ENCODE measurements around the gene RBM3. TPM values are rescaled to one million over a fixed set of nuclear protein-coding genes. Genes with fewer than 3 reads are reported as not detected.
A peak's percentile ranks its signal among the peaks of the same experiment; 100 is the strongest.

RBM3 gene
- total RNA-seq, 4 donors from 2014 or later, result 118 to 178 (median 151) TPM

GRCh38 chrX:48613502-48614160, 39.3 kb downstream of the RBM3 start:
- no peaks in the 10 kb centered on the region for H3K9me3 ChIP-seq
- TF ChIP-seq CTCF (IDR thresholded peaks at IDR 0.05) (no peak), POLR2A (IDR thresholded peaks at IDR 0.05) (no peak)
- no peaks in the 10 kb centered on the region for H3K36me3 ChIP-seq
- DNase-seq, result peak in 1 of 3 donors; percentile 2
- H3K4me3 ChIP-seq, result no peak overlapping the region
- no peaks in the 10 kb centered on the region for H3K27me3 ChIP-seq
- no peak overlapping the region for H3K27ac ChIP-seq
- no peaks in the 10 kb centered on the region for H3K4me1 ChIP-seq

- Histone ChIP-seq H3K4me3 (no peak overlapping the region), H3K9me3 (no peaks in the 10 kb centered on the region), H3K27me3 (no peaks in the 10 kb centered on the region), H3K27ac (no peak overlapping the region), H3K4me1 (no peaks in the 10 kb centered on the region), H3K36me3 (no peaks in the 10 kb centered on the region)
- no peak for TF ChIP-seq POLR2A (IDR thresholded peaks at IDR 0.05)
- no peak for TF ChIP-seq CTCF (IDR thresholded peaks at IDR 0.05)
- peak in 1 of 3 donors; percentile 33 for DNase-seq
Measured at GRCh38 chrX:48616576-48616975, 42.3 kb downstream of the RBM3 start.

GRCh38 chrX:48617542-48618340, 43.5 kb downstream of the RBM3 start:
- no peaks in the 10 kb centered on the region for H3K4me1 ChIP-seq
- no peak for TF ChIP-seq POLR2A (IDR thresholded peaks at IDR 0.05)
- TF ChIP-seq CTCF (IDR thresholded peaks at IDR 0.05), result no peak
- H3K27ac ChIP-seq, result no peak overlapping the region
- H3K27me3 ChIP-seq, result no peaks in the 10 kb centered on the region
- H3K9me3 ChIP-seq, result no peaks in the 10 kb centered on the region
- no peak overlapping the region for H3K4me3 ChIP-seq
- DNase-seq, result peak in 1 of 3 donors; percentile 9
- no peaks in the 10 kb centered on the region for H3K36me3 ChIP-seq

- no peak for TF ChIP-seq CTCF (IDR thresholded peaks at IDR 0.05)
- TF ChIP-seq POLR2A (IDR thresholded peaks at IDR 0.05), result no peak
- H3K27ac ChIP-seq, result no peak overlapping the region
- no peak overlapping the region for H3K4me3 ChIP-seq
- no peaks in the 10 kb centered on the region for H3K27me3 ChIP-seq
- DNase-seq, result peak in 1 of 3 donors; percentile 13
- no peaks in the 10 kb centered on the region for H3K36me3 ChIP-seq
- H3K4me1 ChIP-seq, result peaks cover 0 to under 1% (median under 1%) of the 10 kb centered on the region in 4 donors
- H3K9me3 ChIP-seq, result no peaks in the 10 kb centered on the region
Measured at GRCh38 chrX:48626401-48627298, 52.4 kb downstream of the RBM3 start.

Small RNA genes lying within 50 kb of the gene (small RNA-seq; reads per million reads assigned to genes)
- gene MRPL32P1, result 0 reads per million in 2 donors

Other genes starting within 250 kb of the RBM3 start
- gene SSX3, start 217.8 kb upstream of the RBM3 start, total RNA-seq, result not detected
- not detected for gene SSX4, start 190.9 kb upstream of the RBM3 start, total RNA-seq
- gene SSX4B, start 162.5 kb upstream of the RBM3 start, total RNA-seq, result not detected
- gene SLC38A5, start 104.2 kb upstream of the RBM3 start, total RNA-seq, result 10 to 100 TPM in 3 of 4 donors, 1 to 10 TPM in 1; 9.1 to 26.4 (median 10.9) TPM
- gene FTSJ1, start 98.3 kb upstream of the RBM3 start, total RNA-seq, result 10 to 100 TPM; 12.5 to 67.7 (median 26.4) TPM
- 10 to 100 TPM in 1 of 4 donors, 1 to 10 TPM in 3; 3.7 to 11.4 (median 5.2) TPM for gene PORCN, start 65.5 kb upstream of the RBM3 start, total RNA-seq
- 100 to 1,000 TPM in 3 of 4 donors, 10 to 100 TPM in 1; 47.0 to 189 (median 134) TPM for gene EBP, start 52.7 kb upstream of the RBM3 start, total RNA-seq
- 10 to 100 TPM in 2 of 4 donors, 1 to 10 TPM in 2; 9.3 to 14.9 (median 11.3) TPM for gene TBC1D25, start 34.8 kb upstream of the RBM3 start, total RNA-seq
- gene WDR13, start 23.0 kb downstream of the RBM3 start, total RNA-seq, result 100 to 1,000 TPM in 2 of 4 donors, 10 to 100 TPM in 2; 95.1 to 218 (median 107) TPM
- gene WAS, start 109.3 kb downstream of the RBM3 start, total RNA-seq, result 10 to 100 TPM in 1 of 4 donors, 1 to 10 TPM in 3; 3.5 to 45.4 (median 7.6) TPM
- 1 to 10 TPM; 2.5 to 7.4 (median 4.2) TPM for gene SUV39H1, start 122.2 kb downstream of the RBM3 start, total RNA-seq
- gene GLOD5, start 187.3 kb downstream of the RBM3 start, total RNA-seq, result 10 to 100 TPM in 2 of 4 donors, not detected in 2; 15.2 to 15.3 TPM
- not detected for gene GATA1, start 212.1 kb downstream of the RBM3 start, total RNA-seq
- gene HDAC6, start 227.6 kb downstream of the RBM3 start, total RNA-seq, result 100 to 1,000 TPM; 102 to 156 (median 134) TPM